GM23338 (cell line): ENCODE data around the gene ZMAT2. TPM values are rescaled to one million over a fixed set of nuclear protein-coding genes. Genes with fewer than 3 reads are reported as not detected.

Source experiments
- ATAC-seq: fragments of 200-7000 bp; cut with Tn5 transposase; 3 replicates; pipeline ENCODE4 v1.9.1; 2020
- DNase-seq: peaks from one replicate; pipeline ENCODE4 v3.0.0-alpha.2; 2015; ENCODE audit warnings: low spot score
- H2AFZ ChIP-seq: fragments of 200-600 bp; sonication (generic); 2 replicates; pipeline ENCODE4 v1.8.0; 2016; ENCODE audit warnings: antibody characterized with exemption, mild to moderate bottlenecking, moderate library complexity
- H3F3A ChIP-seq: fragments of 200-600 bp; sonication (generic); replicated peaks from 2 replicates; pipeline ENCODE4 v1.8.0; 2017; ENCODE audit warnings: antibody characterized with exemption, mixed run types, low read depth
- H3K27ac ChIP-seq: fragments of 200-600 bp; sonication (generic); 2 replicates; pipeline ENCODE4 v1.6.1; 2016; ENCODE audit warnings: low read depth
- H3K27me3 ChIP-seq: fragments of 200-600 bp; sonication (generic); 2 replicates; pipeline ENCODE4 v1.8.0; 2016; ENCODE audit warnings: mild to moderate bottlenecking, mixed run types, moderate library complexity; ENCODE audit not compliant: insufficient read depth
- H3K36me3 ChIP-seq: fragments of 200-600 bp; sonication (generic); 2 replicates; pipeline ENCODE4 v1.8.0; 2016; ENCODE audit warnings: mild to moderate bottlenecking; ENCODE audit not compliant: insufficient read depth
- H3K4me1 ChIP-seq: fragments of 200-600 bp; sonication (generic); 2 replicates; pipeline ENCODE4 v1.8.0; 2016; ENCODE audit warnings: mild to moderate bottlenecking, moderate library complexity; ENCODE audit not compliant: insufficient read depth
- H3K4me2 ChIP-seq: fragments of 200-600 bp; sonication (generic); 2 replicates; pipeline ENCODE4 v1.7.1; 2017; ENCODE audit warnings: mixed run types
- H3K4me3 ChIP-seq: fragments of 200-600 bp; sonication (generic); 2 replicates; pipeline ENCODE4 v1.6.1; 2016; ENCODE audit warnings: mixed run types
- H3K79me2 ChIP-seq: fragments of 200-600 bp; sonication (generic); replicated peaks from 2 replicates; pipeline ENCODE4 v1.8.0; 2017; ENCODE audit warnings: mild to moderate bottlenecking; ENCODE audit not compliant: insufficient read depth
- H3K9me2 ChIP-seq: fragments of 200-600 bp; sonication (generic); 2 replicates; pipeline ENCODE4 v1.8.0; 2017; ENCODE audit not compliant: insufficient read depth
- H4K20me1 ChIP-seq: fragments of 200-600 bp; sonication (generic); replicated peaks from 2 replicates; pipeline ENCODE4 v1.8.0; 2017; ENCODE audit warnings: mild to moderate bottlenecking; ENCODE audit not compliant: insufficient read depth
- H3K27ac Mint-ChIP-seq: 2 replicates; pipeline ENCODE4 v1.8.0; 2020; ENCODE audit warnings: inconsistent platforms, mild to moderate bottlenecking, moderate library complexity, mixed read lengths
- H3K27me3 Mint-ChIP-seq: 3 replicates; pipeline ENCODE4 v1.8.0; 2022; ENCODE audit warnings: low read depth, mild to moderate bottlenecking, moderate library complexity, mixed read lengths, inconsistent platforms; ENCODE audit not compliant: insufficient read depth, poor library complexity
- H3K36me3 Mint-ChIP-seq: 3 replicates; pipeline ENCODE4 v1.8.0; 2021; ENCODE audit warnings: low read depth, mild to moderate bottlenecking, inconsistent platforms, moderate library complexity, mixed read lengths
- H3K4me1 Mint-ChIP-seq: 3 replicates; pipeline ENCODE4 v1.8.0; 2020; ENCODE audit warnings: mild to moderate bottlenecking, inconsistent platforms, mixed read lengths
- H3K4me3 Mint-ChIP-seq: 3 replicates; pipeline ENCODE4 v1.8.0; 2021; ENCODE audit warnings: moderate library complexity, mild to moderate bottlenecking, inconsistent platforms, mixed read lengths
- H3K9me3 Mint-ChIP-seq: 3 replicates; pipeline ENCODE4 v1.8.0; 2020; ENCODE audit warnings: moderate library complexity, mild to moderate bottlenecking, inconsistent platforms, mixed read lengths
- CREB1 ChIP-seq: fragments of 250-450 bp; sonication (Bioruptor Pico); IDR thresholded peaks from 2 replicates; pipeline ENCODE4 v1.5.0; 2020; ENCODE audit warnings: low read depth, mild to moderate bottlenecking, moderate library complexity
- CTCF ChIP-seq, 2 experiments: fragments of 200-600 bp in 1 of 2; sonication (generic) in 1 of 2; conservative IDR thresholded peaks; 2 replicates each; pipeline versions ENCODE4 v1.5.1 to v1.6.1; 2016 to 2017; ENCODE audit warnings: antibody characterized with exemption in 2 of 2, low read depth in 2 of 2, mild to moderate bottlenecking in 2 of 2, moderate library complexity in 1 of 2
- ETS1 ChIP-seq: IDR thresholded peaks from 2 replicates; pipeline ENCODE4 v1.6.1; 2016; ENCODE audit warnings: antibody characterized with exemption
- EZH2 ChIP-seq: fragments of 200-600 bp; sonication (generic); IDR thresholded peaks from one replicate; pipeline ENCODE4 v1.8.0; 2017; ENCODE audit warnings: antibody characterized with exemption, mild to moderate bottlenecking, low read depth; ENCODE audit not compliant: unreplicated experiment
- EZH2phosphoT487 ChIP-seq: fragments of 200-600 bp; sonication (generic); IDR thresholded peaks from one replicate; pipeline ENCODE4 v1.8.1; 2018; ENCODE audit warnings: antibody characterized with exemption; ENCODE audit not compliant: unreplicated experiment
- JUNB ChIP-seq: IDR thresholded peaks from one replicate; pipeline ENCODE4 v1.6.1; 2016; ENCODE audit warnings: antibody characterized with exemption; ENCODE audit not compliant: unreplicated experiment
- NANOG ChIP-seq: IDR thresholded peaks from 2 replicates; pipeline ENCODE4 v1.6.1; 2016; ENCODE audit warnings: antibody characterized with exemption, borderline replicate concordance
- POLR2AphosphoS5 ChIP-seq: IDR thresholded peaks from 2 replicates; pipeline ENCODE4 v1.6.1; 2016; ENCODE audit warnings: antibody characterized with exemption, low read depth
- REST ChIP-seq: IDR thresholded peaks from one replicate; pipeline ENCODE4 v1.6.1; 2018; ENCODE audit warnings: antibody characterized with exemption; ENCODE audit not compliant: unreplicated experiment
- STAT1 ChIP-seq: IDR thresholded peaks from one replicate; pipeline ENCODE4 v1.6.1; 2016; ENCODE audit warnings: antibody characterized with exemption; ENCODE audit not compliant: unreplicated experiment
- ZNF114 ChIP-seq: fragments of 250-450 bp; sonication (Bioruptor Pico); IDR thresholded peaks from 2 replicates; pipeline ENCODE4 v1.5.0; 2020; ENCODE audit warnings: mild to moderate bottlenecking, moderate library complexity
- ZNF331 ChIP-seq: fragments of 250-450 bp; sonication (Bioruptor Pico); IDR thresholded peaks from 2 replicates; pipeline ENCODE4 v1.5.0; 2020; ENCODE audit warnings: low read depth, mild to moderate bottlenecking, moderate library complexity
- ZNF462 ChIP-seq: fragments of 250-450 bp; sonication (Bioruptor Pico); IDR thresholded peaks from 2 replicates; pipeline ENCODE4 v1.5.0; 2020; ENCODE audit warnings: mild to moderate bottlenecking, moderate library complexity
- polyA plus RNA-seq: library from polyadenylated mRNA; unstranded; fragments of >200 nt; fragmentation: Nextera tagmentation; extraction: Ambion mirVana; gene quantifications from 2 replicates; pipeline ENCODE4 v1.2.1, GENCODE V29; 2016
- total RNA-seq: library from RNA; depleted of rRNA; stranded (reverse); fragments of >200 nt; shearing (Covaris generic); gene quantifications from 2 replicates; pipeline ENCODE4 v1.2.3, GENCODE V29; 2014

The ZMAT2 gene
- total and polyA plus RNA-seq, 2 experiments from 2014 or later, result 26.4 to 50.6 TPM

- Histone ChIP-seq H3K27ac (peak overlapping the region; percentile 60; the same call in 1 of the 2 replicates), H3F3A (0 out of 2 replicates have a peak, but pooled peaks cover 6% of the 10 kb centered on the region), H4K20me1 (no peaks in the 10 kb centered on the region), H2AFZ (peak overlapping the region; percentile 73), H3K27me3 (no peaks in the 10 kb centered on the region), H3K4me2 (peak overlapping the region; percentile 78), H3K4me1 (no peaks in the 10 kb centered on the region), H3K9me2 (no peaks in the 10 kb centered on the region), H3K36me3 (peaks cover 8% of the 10 kb centered on the region; the same call in 1 of the 2 replicates), H3K79me2 (no peaks in the 10 kb centered on the region), H3K4me3 (peak overlapping the region; percentile 63)
- Mint-ChIP-seq H3K36me3 (peaks cover 10% of the 10 kb centered on the region; the same call in 2 of the 3 replicates), H3K4me1 (0 out of 3 replicates have a peak, but pooled peaks cover 2% of the 10 kb centered on the region), H3K27ac (peak overlapping the region; percentile 94), H3K4me3 (peak overlapping the region; percentile 88), H3K9me3 (no peaks in the 10 kb centered on the region; the same call in 2 of the 3 replicates), H3K27me3 (peaks cover 8% of the 10 kb centered on the region)
- ATAC-seq (peak; percentile 87), DNase-seq (peak; percentile 91)
- TF ChIP-seq ZNF114 (0 out of 2 replicates have a peak, but pooled peaks have one; percentile 13), NANOG (no peak), EZH2 (no peak), EZH2phosphoT487 (no peak), POLR2AphosphoS5 (no peak), JUNB (no peak), ZNF462 (CRISPR knock-in tag) (no peak), REST (peak; percentile 62), CREB1 (CRISPR knock-in tag) (peak; percentile 92), ZNF331 (no peak), STAT1 (no peak), CTCF (conservative IDR thresholded peaks at IDR 0.05; ENCODE audit: low read depth in 2 of 2) (no peak), ETS1 (no peak)
Observed at GRCh38 chr5:140710899-140711552, 10.8 kb downstream of the ZMAT2 start.
